Muscle layer of colon (tissue), 2 donors: Measurements from ENCODE around the gene ALK.

Experiments
- H3K27ac ChIP-seq: one replicate; pipeline ENCODE4 v1.7.0; 2013; ENCODE audit warnings: low read depth, mild to moderate bottlenecking, low read length, moderate library complexity
- H3K27me3 ChIP-seq, 2 donors: one replicate each; pipeline ENCODE4 v1.7.0; 2013; ENCODE audit warnings: low read length in 2 of 2, mild to moderate bottlenecking in 2 of 2; ENCODE audit not compliant: insufficient read depth in 2 of 2, control insufficient read depth in 1 of 2
- H3K36me3 ChIP-seq: one replicate; pipeline ENCODE4 v1.7.0; 2013; ENCODE audit warnings: mild to moderate bottlenecking, low read length; ENCODE audit not compliant: insufficient read depth
- H3K4me1 ChIP-seq: one replicate; pipeline ENCODE4 v1.7.0; 2013; ENCODE audit warnings: mild to moderate bottlenecking, low read length; ENCODE audit not compliant: insufficient read depth
- H3K4me3 ChIP-seq, 2 donors: one replicate each; pipeline ENCODE4 v1.7.0; 2013; ENCODE audit warnings: low read length in 2 of 2, low read depth in 1 of 2, mild to moderate bottlenecking in 1 of 2, moderate library complexity in 1 of 2
- H3K9ac ChIP-seq: one replicate; pipeline ENCODE4 v1.7.0; 2013; ENCODE audit warnings: low read length
- H3K9me3 ChIP-seq: one replicate; pipeline ENCODE4 v1.7.0; 2013; ENCODE audit warnings: mild to moderate bottlenecking, low read length
- donor health status: abdominal sarcoma.
- donor health status: Adenocarcinoma of cecum.

Gene ALK

GRCh38 chr2:29417630-29418029, 503.8 kb downstream of the ALK start:
- no peak overlapping the region for H3K9ac ChIP-seq
- no peaks in the 10 kb centered on the region for H3K4me1 ChIP-seq
- no peaks in the 10 kb centered on the region for H3K27me3 ChIP-seq
- no peaks in the 10 kb centered on the region for H3K9me3 ChIP-seq
- no peak overlapping the region for H3K27ac ChIP-seq
- no peaks in the 10 kb centered on the region for H3K36me3 ChIP-seq
- no peak overlapping the region for H3K4me3 ChIP-seq

GRCh38 chr2:29412197-29412925, 509.0 kb downstream of the ALK start:
- Histone ChIP-seq H3K9ac (no peak overlapping the region), H3K36me3 (no peaks in the 10 kb centered on the region)

GRCh38 chr2:29405707-29406106, 515.7 kb downstream of the ALK start:
- H3K4me1 ChIP-seq: no peaks in the 10 kb centered on the region
- no peak overlapping the region for H3K4me3 ChIP-seq
- no peaks in the 10 kb centered on the region for H3K9me3 ChIP-seq
- no peaks in the 10 kb centered on the region for H3K36me3 ChIP-seq
- no peak overlapping the region for H3K27ac ChIP-seq
- no peaks in the 10 kb centered on the region for H3K27me3 ChIP-seq
- H3K9ac ChIP-seq: no peak overlapping the region

More at GRCh38 chr2:29412197-29412925, 509.0 kb downstream of the ALK start:
- Histone ChIP-seq H3K27me3 (no peaks in the 10 kb centered on the region), H3K4me1 (no peaks in the 10 kb centered on the region), H3K9me3 (no peaks in the 10 kb centered on the region), H3K4me3 (no peak overlapping the region), H3K27ac (no peak overlapping the region)

- Histone ChIP-seq H3K4me1 (no peaks in the 10 kb centered on the region), H3K9me3 (no peaks in the 10 kb centered on the region), H3K27me3 (no peaks in the 10 kb centered on the region), H3K27ac (no peak overlapping the region), H3K9ac (no peak overlapping the region), H3K4me3 (no peak overlapping the region), H3K36me3 (no peaks in the 10 kb centered on the region)
Observed at GRCh38 chr2:29405266-29405665, 516.1 kb downstream of the ALK start.

- no peaks in the 10 kb centered on the region for H3K36me3 ChIP-seq
- no peaks in the 10 kb centered on the region for H3K27me3 ChIP-seq
- no peak overlapping the region for H3K4me3 ChIP-seq
- no peak overlapping the region for H3K27ac ChIP-seq
- H3K9ac ChIP-seq: no peak overlapping the region
- no peaks in the 10 kb centered on the region for H3K9me3 ChIP-seq
- H3K4me1 ChIP-seq: no peaks in the 10 kb centered on the region
Observed at GRCh38 chr2:29401994-29402393, 519.4 kb downstream of the ALK start.

GRCh38 chr2:29400930-29401653, 520.3 kb downstream of the ALK start:
- no peaks in the 10 kb centered on the region for H3K36me3 ChIP-seq
- no peaks in the 10 kb centered on the region for H3K9me3 ChIP-seq
- H3K9ac ChIP-seq: no peak overlapping the region
- H3K4me1 ChIP-seq: no peaks in the 10 kb centered on the region
- no peak overlapping the region for H3K4me3 ChIP-seq
- H3K27me3 ChIP-seq: no peaks in the 10 kb centered on the region
- H3K27ac ChIP-seq: no peak overlapping the region

- Histone ChIP-seq H3K9me3 (no peaks in the 10 kb centered on the region), H3K4me1 (no peaks in the 10 kb centered on the region), H3K27me3 (no peaks in the 10 kb centered on the region), H3K27ac (no peak overlapping the region), H3K4me3 (no peak overlapping the region), H3K36me3 (no peaks in the 10 kb centered on the region), H3K9ac (no peak overlapping the region)
Observed at GRCh38 chr2:29398384-29399237, 522.8 kb downstream of the ALK start.

- H3K4me1 ChIP-seq: no peaks in the 10 kb centered on the region
- no peaks in the 10 kb centered on the region for H3K27me3 ChIP-seq
- no peak overlapping the region for H3K27ac ChIP-seq
- no peak overlapping the region for H3K9ac ChIP-seq
- H3K9me3 ChIP-seq: no peaks in the 10 kb centered on the region
- H3K4me3 ChIP-seq: no peak overlapping the region
- no peaks in the 10 kb centered on the region for H3K36me3 ChIP-seq
Observed at GRCh38 chr2:29397713-29398112, 523.7 kb downstream of the ALK start.

- Histone ChIP-seq H3K9ac (no peak overlapping the region), H3K9me3 (no peaks in the 10 kb centered on the region), H3K27ac (no peak overlapping the region), H3K4me3 (no peak overlapping the region), H3K36me3 (no peaks in the 10 kb centered on the region), H3K4me1 (no peaks in the 10 kb centered on the region), H3K27me3 (no peaks in the 10 kb centered on the region)
Observed at GRCh38 chr2:29397039-29397438, 524.3 kb downstream of the ALK start.

GRCh38 chr2:29394981-29395350, 526.4 kb downstream of the ALK start:
- Histone ChIP-seq H3K27ac (no peak overlapping the region), H3K4me3 (no peak overlapping the region), H3K9me3 (no peaks in the 10 kb centered on the region), H3K27me3 (no peaks in the 10 kb centered on the region), H3K36me3 (no peaks in the 10 kb centered on the region), H3K9ac (no peak overlapping the region), H3K4me1 (no peaks in the 10 kb centered on the region)

GRCh38 chr2:29394311-29394980, 526.9 kb downstream of the ALK start:
- Histone ChIP-seq H3K9ac (no peak overlapping the region), H3K4me3 (no peak overlapping the region), H3K27ac (no peak overlapping the region), H3K36me3 (no peaks in the 10 kb centered on the region), H3K9me3 (no peaks in the 10 kb centered on the region), H3K27me3 (no peaks in the 10 kb centered on the region), H3K4me1 (no peaks in the 10 kb centered on the region)
